Raji (cell line): Measurements from ENCODE around the gene UGT3A1.

Experiments used
- POLR2A ChIP-seq: IDR thresholded peaks from 2 replicates; pipeline ENCODE4 v1.6.1; 2011; ENCODE audit warnings: low read depth, low read length, control low read depth; ENCODE audit not compliant: insufficient read depth

The UGT3A1 gene, protein sequence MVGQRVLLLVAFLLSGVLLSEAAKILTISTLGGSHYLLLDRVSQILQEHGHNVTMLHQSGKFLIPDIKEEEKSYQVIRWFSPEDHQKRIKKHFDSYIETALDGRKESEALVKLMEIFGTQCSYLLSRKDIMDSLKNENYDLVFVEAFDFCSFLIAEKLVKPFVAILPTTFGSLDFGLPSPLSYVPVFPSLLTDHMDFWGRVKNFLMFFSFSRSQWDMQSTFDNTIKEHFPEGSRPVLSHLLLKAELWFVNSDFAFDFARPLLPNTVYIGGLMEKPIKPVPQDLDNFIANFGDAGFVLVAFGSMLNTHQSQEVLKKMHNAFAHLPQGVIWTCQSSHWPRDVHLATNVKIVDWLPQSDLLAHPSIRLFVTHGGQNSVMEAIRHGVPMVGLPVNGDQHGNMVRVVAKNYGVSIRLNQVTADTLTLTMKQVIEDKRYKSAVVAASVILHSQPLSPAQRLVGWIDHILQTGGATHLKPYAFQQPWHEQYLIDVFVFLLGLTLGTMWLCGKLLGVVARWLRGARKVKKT

DNA sequence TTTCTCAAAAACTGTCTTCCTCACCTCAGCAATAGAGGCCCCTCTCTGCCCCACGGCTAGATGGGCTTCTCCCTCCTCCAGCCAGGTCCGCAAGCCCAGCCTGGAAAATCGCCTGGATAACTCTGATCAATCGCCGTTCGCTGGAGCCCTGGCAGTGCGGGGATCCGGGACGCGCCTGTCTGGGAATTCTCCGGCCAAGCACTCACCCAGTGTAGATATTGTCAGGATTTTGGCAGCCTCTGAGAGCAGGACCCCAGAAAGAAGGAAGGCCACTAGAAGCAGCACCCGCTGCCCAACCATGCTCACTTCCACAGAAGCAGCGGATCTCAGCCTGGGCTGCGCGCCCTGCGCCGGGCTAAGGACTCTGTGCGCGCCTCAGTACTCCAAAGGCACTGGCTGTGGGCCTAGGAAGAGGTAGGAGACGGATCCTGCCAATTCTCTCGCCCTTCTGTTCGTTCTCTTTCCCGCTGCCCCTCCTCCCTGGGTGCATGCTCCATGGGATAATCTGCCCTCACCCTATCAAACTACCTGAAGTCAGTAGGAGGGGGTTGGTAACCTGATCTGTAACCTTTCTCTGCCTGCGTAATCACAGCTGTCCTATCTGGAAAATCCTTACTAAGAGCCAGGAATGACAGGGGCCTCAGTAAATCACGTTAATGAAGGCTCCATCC is at the start of gene UGT3A1:
UGT3A1 (minus strand) TSS at position 450 of the 671 bp plus-strand sequence; CDS start at position 300, 150 bp downstream.
- TF ChIP-seq POLR2A, result no peak

DNA sequence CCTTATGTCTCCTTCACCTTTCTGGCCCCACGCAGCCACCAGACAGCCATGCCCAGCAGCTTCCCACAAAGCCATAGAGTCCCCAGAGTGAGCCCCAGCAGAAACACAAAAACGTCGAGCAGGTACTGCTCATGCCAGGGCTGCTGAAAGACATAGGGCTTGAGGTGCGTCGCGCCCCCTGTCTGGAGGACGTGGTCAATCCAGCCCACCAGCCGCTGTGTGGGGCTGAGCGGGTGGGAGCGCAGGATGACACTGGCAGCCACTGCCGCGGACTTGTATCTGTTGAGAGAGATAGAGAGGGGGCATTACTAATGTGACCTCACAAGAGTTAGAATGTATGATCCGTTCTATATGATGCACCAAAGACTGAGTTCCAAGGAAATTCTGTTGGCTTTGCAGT is 44.5 kb upstream of the UGT3A1 start:
- no peak for TF ChIP-seq POLR2A

DNA sequence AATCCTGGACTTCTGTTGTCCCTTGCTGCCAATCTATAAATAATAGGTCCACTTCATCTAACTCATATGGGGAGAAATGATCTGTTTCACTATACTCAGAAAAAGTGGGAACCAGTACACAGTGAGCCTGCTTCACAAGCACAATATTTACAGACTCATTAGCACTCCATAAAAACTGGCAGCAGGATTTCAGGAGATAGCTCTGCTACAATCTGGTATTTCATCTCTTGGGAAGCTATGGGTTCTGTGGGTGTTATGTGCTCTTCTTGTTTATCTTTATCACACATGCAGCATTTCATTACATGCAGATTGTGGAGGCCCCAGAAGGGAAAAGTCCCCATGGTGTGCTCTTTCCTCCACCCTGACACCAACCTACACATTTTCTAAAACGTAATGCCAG is 42.3 kb upstream of the UGT3A1 start:
- TF ChIP-seq POLR2A, result no peak

DNA sequence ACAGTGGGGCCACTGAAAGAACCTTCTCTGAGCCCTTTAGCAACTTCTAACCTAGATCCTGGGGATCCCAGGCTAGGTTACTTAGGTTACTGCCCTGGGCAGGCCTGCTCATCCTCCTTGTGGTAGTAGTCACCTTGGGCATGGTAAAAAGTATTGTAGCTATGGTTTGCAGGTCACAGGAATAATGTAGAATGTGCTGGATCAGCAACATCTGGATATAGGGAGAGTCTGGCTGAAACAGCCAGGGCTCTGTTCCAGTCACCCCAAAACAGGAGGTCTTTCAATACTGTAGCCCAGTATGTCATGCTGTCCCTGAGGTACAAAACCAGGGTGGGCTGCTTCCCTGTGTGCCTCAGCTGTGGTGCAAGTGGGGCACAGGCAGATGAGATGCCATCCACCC is 41.9 kb upstream of the UGT3A1 start:
- no peak for TF ChIP-seq POLR2A

DNA sequence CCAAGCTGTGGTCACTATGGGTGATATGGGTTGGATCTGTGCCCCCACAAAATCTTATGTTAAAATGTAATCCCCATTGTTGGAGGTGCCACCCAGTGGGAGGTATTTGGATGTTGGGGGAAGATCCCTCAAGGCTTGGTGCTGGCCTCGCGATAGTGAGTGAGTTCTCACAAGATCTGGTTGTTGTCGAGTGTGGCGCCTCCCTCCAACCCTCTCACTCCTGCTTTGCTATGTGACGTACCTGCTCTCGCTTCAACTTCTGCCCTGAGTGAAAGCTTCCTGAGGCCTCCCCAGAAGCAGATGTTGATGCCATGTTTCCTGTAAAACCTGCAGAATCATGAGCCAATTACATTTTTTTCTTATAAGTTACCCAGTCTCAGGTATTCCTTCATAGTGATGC is 40.0 kb upstream of the UGT3A1 start:
- no peak for TF ChIP-seq POLR2A

DNA sequence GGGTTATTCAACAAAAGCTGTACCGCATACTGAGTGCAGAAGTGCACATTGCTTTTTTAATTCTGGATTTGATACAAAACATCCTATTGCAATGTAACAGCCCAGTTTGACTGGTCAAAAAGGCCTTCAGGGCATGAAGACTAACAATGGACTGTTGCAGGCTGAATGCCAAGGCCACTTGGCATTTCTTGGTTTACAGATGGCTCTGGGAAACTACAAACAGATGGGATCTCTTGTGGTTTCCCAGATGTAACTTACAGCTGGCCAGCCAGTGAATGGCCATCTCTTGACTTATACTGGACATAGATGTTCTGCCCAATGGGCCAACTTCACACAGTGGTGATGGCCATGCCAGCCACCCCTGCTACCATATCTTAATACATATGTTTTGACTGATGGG is 38.7 kb upstream of the UGT3A1 start:
- no peak for TF ChIP-seq POLR2A

DNA sequence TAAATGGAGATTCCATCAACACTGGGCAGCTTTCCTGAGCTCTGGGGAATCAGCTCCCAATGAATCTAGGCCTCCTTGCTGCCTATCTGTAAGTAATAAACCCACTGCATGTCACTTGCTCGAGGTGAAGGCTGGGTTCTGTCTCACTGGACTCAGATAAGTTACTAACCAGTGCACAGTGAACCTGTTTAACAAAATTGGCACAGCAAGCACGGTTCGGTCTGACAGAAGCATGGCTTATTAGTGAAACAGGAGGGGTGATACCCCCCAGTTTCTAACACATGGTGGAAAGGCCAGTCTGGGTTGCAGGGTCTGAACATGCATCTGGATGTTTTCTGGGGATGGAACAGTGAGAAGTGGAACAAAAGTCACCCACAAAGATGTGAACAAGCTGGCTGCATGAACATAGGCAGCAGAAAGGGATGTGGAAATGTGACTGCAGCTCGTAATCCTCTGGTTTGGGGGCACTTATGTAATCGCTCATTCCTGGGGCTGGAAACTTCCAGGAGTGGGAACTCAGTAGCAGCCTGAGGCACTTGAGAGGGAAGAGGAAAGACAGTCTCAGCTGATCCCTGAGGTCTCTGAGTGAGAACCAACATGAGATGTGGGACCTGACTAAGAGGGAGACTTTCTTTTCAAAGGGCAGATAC is 37.8 kb upstream of the UGT3A1 start:
- no peak for TF ChIP-seq POLR2A

DNA sequence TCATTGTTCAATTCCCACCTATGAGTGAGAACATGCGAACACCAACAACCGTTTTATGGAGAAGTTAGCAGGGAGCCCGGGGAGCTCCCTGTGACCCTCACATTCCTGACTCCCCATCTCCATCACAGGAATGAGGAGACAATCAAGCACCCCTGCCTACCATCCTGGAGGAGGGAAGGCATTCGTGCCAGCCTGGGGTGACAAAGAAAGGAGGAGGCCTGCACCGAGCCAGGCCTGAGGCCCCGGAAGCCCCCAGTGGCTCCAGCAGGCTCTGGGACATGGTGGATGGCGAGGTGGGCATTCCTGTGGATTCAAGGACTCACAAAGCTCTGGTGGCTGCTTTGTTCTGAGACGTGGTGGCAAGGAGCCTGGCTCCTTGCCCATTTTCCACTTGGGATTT is 36.5 kb upstream of the UGT3A1 start:
- no peak for TF ChIP-seq POLR2A

DNA sequence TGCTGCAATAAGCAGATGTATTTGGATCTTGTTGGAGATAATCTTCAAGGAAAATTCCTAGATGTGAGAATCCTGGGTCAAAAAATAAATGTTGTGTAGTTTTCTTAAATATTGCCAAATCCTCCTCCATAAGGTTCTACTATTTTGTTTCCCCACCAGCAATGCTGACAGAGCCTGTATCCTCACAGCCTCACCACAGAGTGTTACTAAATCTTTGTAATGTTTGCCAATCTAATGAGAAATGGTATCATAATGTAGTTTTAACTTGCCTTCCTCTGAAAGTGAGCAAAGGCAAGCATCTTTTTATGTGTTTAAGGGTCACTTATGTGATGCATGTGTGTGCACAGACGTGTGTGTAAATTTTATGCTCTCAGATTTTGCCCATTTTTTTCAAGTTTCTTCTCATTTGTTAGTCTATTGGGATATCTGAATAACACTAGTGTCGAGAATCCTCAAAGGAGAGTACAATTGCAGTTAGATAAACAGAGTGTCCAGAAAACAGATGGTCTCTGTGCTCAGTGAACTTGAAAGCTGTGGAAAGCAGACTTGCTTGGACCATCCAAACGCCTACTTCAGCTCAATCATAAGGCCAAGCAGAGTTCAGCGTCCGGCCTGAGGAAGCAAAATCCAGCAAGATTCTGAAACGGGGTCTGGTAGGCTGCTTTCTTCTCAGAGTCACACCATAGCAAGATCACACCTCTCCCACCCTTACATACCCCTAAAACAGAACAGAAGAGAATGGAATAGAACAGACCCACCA is 35.7 kb upstream of the UGT3A1 start:
- no peak for TF ChIP-seq POLR2A

DNA sequence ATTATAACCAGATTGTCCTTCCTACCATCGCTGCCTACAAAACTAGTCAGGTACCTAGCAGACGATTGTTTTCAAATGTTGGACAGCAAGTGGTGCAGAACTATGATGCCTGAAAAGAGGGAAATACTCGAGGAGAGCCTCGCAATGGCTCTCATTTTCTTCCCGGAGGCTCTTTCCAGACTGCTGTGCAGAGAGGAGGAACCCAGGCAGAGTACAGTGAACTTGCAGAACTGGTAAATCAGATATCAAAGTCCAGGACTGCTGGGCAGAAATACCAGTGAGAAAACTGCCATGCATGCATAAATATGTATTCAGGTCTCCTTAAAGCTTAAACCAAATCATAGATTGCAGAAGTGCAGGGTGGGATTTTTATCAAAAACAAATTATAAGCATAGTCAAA is 26.4 kb upstream of the UGT3A1 start:
- TF ChIP-seq POLR2A, result no peak

DNA sequence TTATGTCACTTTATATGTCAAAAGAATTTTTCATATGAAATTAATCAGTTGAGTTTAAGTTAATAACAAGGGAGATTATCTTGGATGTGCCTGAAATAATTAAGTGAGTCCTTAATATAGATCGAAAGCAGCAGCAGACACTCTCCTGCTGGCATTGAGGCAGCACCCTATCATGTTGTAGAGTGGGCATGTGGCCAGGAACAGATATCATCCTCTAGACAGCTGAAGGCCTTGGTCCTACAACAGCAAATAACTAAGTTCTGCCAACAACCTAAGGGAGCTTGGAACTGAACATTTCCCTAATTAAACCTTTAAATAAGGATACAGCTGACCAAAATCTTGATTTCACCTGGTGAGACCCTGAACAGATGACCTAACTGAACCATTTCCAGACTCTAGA is 25.8 kb upstream of the UGT3A1 start:
- TF ChIP-seq POLR2A, result no peak

DNA sequence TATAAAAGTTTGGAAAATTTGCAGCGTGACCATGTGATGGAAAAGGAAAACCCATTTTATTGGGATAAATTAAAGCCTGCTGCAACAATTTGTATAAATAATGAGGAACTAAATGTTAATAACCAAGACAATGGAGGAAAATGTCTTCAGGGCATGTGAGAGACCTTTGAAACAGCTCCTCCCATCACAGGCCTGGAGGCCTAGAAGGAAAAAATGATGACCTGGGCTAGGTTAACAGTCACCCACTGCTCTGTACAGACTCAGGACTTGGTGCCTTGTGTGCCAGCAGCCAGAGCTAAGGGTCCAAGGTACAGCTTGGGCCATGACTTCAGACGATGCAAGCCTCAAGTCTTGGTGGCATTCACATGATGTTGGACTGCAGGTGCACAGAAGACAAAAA is 22.0 kb upstream of the UGT3A1 start:
- no peak for TF ChIP-seq POLR2A

DNA sequence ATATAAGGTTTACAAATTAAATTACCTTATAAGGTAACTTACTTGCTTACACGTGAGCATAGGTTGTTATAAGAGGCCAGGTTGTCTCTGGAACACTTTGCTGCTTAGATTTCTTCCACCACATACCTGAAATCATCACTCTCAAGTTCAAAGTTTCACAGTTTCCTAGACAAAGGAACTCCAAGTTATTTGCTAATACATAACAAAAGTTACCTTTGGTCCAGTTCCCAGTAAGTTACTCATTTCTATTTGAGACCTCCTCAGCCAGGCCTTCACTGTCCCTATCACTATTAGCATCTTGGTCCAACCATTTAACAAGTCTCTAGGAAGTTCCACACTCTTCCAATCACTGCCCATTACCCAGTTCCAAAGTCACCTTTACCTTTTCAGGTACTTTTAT is 18.5 kb upstream of the UGT3A1 start:
- TF ChIP-seq POLR2A, result no peak

DNA sequence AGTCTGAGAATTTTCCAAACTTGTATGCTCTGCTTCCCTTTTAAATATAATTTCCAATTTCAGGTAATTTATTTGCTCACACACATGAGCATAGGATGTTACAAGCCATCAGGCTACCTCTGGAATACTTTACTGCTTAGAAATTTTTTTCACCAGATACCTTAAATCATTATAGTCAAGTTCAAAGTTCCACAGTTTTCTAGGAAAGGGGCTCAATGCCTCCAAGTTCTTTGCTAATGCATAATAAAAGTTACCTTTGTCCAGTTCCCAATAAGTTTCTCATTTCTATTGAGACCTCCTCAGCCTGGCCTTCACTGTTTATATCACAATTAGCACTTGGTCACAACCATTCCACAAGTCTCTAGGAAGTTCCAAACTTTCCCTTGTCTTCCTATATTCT is 16.2 kb upstream of the UGT3A1 start:
- no peak for TF ChIP-seq POLR2A

DNA sequence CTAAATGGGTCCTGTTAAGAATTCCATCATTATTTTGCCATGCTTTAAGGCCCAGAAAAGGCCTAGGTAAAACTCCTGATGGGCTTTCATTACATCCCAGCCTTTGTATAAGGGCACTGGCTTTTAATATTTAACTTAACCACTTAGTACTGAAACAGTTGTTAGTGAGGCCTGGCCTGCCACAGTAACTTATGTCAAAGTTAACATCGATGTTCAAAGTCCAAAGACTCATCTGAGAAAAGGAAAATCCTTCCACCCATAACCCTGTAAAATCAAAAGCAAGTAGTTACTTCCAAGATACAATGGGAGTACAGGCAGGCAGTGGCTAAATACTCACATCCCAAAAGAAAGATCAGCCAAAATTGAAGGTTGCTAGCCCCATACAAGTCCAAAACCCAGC is 15.0 kb upstream of the UGT3A1 start:
- no peak for TF ChIP-seq POLR2A
